PC-9 (cell line): ENCODE measurements around the gene SLC43A1.

Source experiments
- EZH2 ChIP-seq: fragments of 200-600 bp; sonication (generic); IDR thresholded peaks from 2 replicates; pipeline ENCODE4 v1.8.0; 2017; ENCODE audit warnings: antibody characterized with exemption, low read depth
- TF ChIP-seq, protein P1 (sequence below): fragments of 200-600 bp; sonication (generic); conservative IDR thresholded peaks from 2 replicates; pipeline ENCODE4 v1.6.1; 2017; ENCODE audit warnings: mixed run types, antibody characterized with exemption, mild to moderate bottlenecking, moderate library complexity

DNA sequence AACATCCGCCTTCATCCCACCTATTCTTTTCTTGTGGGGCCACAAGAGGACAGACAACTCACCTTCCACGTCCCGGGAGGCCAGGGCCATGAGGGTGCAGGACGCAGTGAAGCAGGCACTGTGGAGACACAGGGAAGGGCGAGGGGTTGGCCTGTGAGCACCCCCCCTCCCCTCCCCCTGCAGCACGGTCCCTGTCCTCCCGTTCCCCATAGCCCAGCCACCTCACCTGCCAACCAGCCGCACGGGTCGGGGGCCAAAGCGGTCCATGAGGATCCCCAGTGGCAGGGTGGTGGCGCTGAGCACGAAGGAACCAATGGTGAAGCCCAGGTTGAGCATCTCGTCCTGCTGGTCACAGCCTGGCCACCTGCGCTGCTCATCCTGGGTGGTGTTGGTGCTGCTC is 14.6 kb downstream of the SLC43A1 start:
- TF ChIP-seq, protein P1, sequence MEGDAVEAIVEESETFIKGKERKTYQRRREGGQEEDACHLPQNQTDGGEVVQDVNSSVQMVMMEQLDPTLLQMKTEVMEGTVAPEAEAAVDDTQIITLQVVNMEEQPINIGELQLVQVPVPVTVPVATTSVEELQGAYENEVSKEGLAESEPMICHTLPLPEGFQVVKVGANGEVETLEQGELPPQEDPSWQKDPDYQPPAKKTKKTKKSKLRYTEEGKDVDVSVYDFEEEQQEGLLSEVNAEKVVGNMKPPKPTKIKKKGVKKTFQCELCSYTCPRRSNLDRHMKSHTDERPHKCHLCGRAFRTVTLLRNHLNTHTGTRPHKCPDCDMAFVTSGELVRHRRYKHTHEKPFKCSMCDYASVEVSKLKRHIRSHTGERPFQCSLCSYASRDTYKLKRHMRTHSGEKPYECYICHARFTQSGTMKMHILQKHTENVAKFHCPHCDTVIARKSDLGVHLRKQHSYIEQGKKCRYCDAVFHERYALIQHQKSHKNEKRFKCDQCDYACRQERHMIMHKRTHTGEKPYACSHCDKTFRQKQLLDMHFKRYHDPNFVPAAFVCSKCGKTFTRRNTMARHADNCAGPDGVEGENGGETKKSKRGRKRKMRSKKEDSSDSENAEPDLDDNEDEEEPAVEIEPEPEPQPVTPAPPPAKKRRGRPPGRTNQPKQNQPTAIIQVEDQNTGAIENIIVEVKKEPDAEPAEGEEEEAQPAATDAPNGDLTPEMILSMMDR: no peak
- TF ChIP-seq EZH2: no peak
